Measurements from ENCODE around the gene INSL3.

INSL3 gene

DNA sequence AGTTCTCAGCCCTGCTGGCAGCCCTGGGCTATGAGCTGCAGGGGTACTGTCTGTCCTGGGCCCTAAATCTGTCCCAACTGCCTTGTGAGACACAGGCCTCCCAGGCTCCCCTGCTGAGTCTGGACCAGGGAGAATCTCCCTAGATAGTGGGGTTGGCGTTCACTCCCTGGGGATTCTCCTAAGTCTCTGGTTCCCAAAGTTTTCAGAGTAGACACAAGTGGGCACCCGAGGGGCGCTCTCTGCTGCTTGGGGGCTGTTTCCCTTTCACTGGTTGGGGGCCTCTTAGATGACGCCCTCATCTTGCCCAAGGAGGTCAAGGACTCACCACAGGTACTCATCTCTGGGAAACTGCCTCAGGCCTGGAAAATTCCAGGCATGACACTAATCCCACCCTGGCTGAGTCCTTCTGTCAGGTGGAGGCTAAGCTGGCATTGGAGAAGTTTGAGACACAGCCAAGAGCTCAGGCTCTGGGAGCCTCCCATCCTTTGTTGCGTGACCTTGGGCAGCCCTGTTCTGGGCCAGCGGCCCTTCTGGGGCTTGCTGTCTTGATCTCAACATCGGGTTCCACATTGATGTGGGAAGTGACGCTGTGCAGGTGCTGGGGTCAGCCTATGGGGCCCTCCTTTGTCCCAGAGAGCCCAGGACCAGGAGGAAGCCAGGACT lies 42.3 kb upstream of the INSL3 start:
- TF ChIP-seq CTCF (conservative IDR thresholded peaks at IDR 0.05; ENCODE audit: low read depth, low read length) = no peak
- no peak overlapping the region for H3K4me3 ChIP-seq (ENCODE audit: low read depth, low read length)
- DNase-seq (ENCODE audit: low read depth) = no peak

- TF ChIP-seq CTCF (conservative IDR thresholded peaks at IDR 0.05; ENCODE audit: low read depth, low read length) = no peak
- no peak for DNase-seq (ENCODE audit: low read depth)
These were observed 41.6 kb upstream of the INSL3 start for GRCh38 chr19:17862711-17863519.

DNA sequence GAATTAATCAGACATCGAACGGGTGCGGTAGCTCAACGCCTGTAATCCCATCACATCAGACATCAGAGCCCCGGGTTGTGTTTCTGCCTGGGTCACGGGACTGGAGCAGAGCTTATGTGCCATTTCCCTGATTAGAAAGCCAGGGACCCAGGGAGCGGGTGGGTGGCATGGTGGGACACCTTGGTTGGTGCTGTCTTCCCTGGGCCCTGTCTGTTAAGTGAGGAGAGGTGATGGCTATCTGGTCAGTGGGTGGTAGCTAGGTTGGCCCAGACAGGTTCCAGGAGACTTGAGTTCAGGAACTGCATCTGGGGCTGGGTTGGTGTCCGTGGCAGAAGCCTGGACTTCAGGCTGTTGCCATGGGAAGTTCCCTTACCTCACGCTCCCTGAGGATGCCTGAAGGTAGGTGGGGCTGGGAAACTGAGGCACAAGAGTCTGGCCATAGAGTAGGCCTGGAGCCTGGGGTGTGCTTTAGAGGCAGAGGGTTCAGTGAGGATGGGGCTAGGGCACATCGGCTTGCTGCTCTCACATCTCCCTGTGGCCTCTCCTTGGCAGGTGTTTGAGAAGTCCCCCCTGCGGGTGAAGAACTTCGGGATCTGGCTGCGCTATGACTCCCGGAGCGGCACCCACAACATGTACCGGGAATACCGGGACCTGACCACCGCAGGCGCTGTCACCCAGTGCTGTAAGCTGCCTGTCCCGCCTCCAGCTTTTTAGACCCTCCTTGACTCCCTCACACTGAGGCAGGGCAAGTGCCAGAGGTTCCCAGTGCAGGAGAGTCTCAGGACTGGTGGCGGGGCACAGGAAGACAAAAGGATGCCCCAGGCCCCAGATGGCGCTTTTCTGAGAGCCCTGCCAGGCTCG lies 40.5 kb upstream of the INSL3 start:
- peak overlapping the region; percentile 95 for H3K4me3 ChIP-seq (ENCODE audit: low read depth, low read length)
- no peak for TF ChIP-seq CTCF (conservative IDR thresholded peaks at IDR 0.05; ENCODE audit: low read depth, low read length)
- DNase-seq (ENCODE audit: low read depth) = no peak

More at GRCh38 chr19:17862711-17863519, 41.6 kb upstream of the INSL3 start:
- H3K4me3 ChIP-seq (ENCODE audit: low read depth, low read length) = no peak overlapping the region

GRCh38 chr19:17860993-17861360 lies 39.7 kb upstream of the INSL3 start:
- no peak for DNase-seq (ENCODE audit: low read depth)
- H3K4me3 ChIP-seq (ENCODE audit: low read depth, low read length) = peak overlapping the region; percentile 95
- no peak for TF ChIP-seq CTCF (conservative IDR thresholded peaks at IDR 0.05; ENCODE audit: low read depth, low read length)

DNA sequence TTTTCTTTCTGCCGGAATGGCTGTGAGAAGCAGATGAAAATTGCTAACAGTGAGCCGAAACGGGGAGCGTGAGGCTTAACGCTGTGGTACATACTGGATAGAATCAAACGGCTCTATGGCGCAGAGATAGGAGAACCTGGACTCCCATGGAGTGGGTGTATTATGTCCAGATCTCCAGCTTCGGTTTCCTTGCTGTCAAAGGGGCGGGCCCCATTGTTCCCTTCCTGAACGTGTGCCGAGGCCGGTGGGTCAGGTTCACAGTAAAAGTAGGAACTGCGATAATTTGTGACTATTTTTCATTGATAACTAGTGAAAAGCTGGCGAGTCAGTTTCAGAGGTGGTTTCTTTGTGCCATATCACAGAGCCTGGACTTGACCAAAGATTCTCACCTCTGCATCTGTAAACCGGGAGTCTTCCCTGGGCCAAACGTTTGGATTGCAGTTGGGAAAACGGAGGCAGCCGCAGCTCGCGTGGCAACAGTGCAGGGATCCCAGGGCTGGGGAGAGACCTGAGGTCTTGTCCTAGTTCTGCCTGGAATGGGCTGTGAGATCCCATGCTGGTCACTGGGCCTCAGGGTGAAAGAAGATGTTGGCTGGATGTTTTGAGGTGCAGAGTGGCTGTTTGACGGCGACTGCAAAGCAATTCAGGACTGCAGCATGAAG lies 39.1 kb upstream of the INSL3 start:
- TF ChIP-seq CTCF (conservative IDR thresholded peaks at IDR 0.05; ENCODE audit: low read depth, low read length) = no peak
- peak overlapping the region; percentile 95 for H3K4me3 ChIP-seq (ENCODE audit: low read depth, low read length)
- peak; percentile 27 for DNase-seq (ENCODE audit: low read depth)

DNA sequence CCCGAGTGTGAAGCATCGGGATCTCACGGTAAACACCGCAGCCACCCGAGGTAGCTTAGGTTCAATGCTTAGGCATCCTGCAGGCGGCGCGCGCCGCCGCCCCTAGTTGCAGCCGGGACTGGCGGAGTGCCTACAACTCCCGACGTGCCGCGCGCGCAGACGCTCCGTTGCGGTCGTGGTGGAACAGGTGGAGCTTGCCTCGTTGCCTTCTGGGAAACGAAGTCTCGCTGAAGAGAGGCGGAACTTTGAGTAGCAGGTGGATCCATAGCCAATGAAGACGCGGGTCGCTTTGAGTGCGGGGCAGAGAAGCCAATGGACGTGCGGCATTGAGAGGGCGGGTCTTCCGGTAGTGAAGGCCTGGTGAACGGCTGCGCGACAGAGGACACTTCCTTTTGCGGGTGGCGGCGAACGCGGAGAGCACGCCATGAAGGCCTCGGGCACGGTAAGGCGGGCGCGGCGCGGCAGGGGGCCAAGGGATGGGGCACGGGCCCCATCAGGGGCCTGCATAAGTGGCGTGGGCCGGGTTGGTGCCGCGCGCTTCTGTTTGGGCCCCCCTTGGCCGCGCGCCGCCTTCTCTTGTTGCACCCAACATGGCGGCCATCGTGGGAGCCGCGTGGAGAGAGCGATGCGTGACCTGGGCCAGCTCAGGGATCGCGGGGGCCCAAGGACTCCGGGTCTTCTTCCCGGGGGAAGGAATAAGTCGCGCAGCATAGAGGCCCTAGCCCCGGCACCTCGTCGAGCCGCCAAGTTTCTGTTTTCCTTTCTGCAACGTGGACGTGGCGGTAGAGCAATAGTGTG lies 38.4 kb upstream of the INSL3 start, which contains the start of gene RPL18A:
Gene RPL18A (plus strand): TSS at position 378 of the 798 bp plus-strand sequence. CDS start 47 bp downstream, at position 425.
- peak within 1 kb of the TSS; percentile 95 for H3K4me3 ChIP-seq (ENCODE audit: low read depth, low read length)
- peak; percentile 89 for TF ChIP-seq CTCF (conservative IDR thresholded peaks at IDR 0.05; ENCODE audit: low read depth, low read length)
- DNase-seq (ENCODE audit: low read depth) = peak; percentile 100

All from choroid plexus epithelial cell (primary cell).